Liver (tissue), 3 donors: Measurements from ENCODE around the gene HPCAL1.

Source experiments
- GABPA ChIP-seq, 2 donors: IDR thresholded peaks in 1 of 2; conservative IDR thresholded peaks in 1 of 2; 2 replicates each; pipeline ENCODE4 v1.6.1; 2016; ENCODE audit warnings: antibody characterized with exemption in 2 of 2, mild to moderate bottlenecking in 1 of 2, moderate library complexity in 1 of 2
- RXRA ChIP-seq, 2 donors: IDR thresholded peaks; 2 replicates each; pipeline ENCODE4 v1.6.1; 2017 to 2018; ENCODE audit warnings: antibody characterized with exemption in 2 of 2, mild to moderate bottlenecking in 1 of 2
- TF ChIP-seq, protein P1 (sequence below): fragments of 150-350 bp; IDR thresholded peaks from 2 replicates; pipeline ENCODE4 v1.5.1; 2017; ENCODE audit warnings: improper control_type of control experiment, low read depth, low read length; ENCODE audit not compliant: missing input control
- TF ChIP-seq, protein P2 (sequence below): IDR thresholded peaks from 2 replicates; pipeline ENCODE4 v1.6.1; 2016; ENCODE audit warnings: antibody characterized with exemption
- donor health status: healthy.
- donor health status: healthy.

DNA sequence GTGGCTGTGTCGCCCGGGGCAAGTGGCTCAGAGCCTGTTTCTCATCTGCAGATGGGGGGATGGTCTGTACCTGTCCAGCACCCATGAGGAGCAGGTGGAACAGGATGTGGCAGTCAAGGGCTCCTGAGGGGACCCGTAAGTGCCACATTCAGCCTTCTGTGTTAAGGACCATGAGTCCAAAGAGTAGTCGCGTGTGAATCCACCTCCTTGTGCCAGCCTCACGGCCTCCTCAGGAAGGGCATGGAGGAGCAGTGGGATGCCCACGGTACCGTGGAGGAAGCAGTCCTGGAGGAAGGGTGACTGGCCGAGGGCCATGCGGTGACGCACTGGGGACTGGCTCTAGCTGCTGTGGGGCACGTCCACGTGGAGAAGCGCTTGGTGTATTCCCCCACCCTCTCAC is 84.3 kb downstream of the HPCAL1 start:
- TF ChIP-seq, protein P1, sequence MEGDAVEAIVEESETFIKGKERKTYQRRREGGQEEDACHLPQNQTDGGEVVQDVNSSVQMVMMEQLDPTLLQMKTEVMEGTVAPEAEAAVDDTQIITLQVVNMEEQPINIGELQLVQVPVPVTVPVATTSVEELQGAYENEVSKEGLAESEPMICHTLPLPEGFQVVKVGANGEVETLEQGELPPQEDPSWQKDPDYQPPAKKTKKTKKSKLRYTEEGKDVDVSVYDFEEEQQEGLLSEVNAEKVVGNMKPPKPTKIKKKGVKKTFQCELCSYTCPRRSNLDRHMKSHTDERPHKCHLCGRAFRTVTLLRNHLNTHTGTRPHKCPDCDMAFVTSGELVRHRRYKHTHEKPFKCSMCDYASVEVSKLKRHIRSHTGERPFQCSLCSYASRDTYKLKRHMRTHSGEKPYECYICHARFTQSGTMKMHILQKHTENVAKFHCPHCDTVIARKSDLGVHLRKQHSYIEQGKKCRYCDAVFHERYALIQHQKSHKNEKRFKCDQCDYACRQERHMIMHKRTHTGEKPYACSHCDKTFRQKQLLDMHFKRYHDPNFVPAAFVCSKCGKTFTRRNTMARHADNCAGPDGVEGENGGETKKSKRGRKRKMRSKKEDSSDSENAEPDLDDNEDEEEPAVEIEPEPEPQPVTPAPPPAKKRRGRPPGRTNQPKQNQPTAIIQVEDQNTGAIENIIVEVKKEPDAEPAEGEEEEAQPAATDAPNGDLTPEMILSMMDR: no peak
- TF ChIP-seq GABPA (IDR thresholded peaks at IDR 0.05 in 1 of 2, conservative IDR thresholded peaks at IDR 0.05 in 1 of 2) (no peak), RXRA (IDR thresholded peaks at IDR 0.05) (no peak)
- TF ChIP-seq, protein P2, sequence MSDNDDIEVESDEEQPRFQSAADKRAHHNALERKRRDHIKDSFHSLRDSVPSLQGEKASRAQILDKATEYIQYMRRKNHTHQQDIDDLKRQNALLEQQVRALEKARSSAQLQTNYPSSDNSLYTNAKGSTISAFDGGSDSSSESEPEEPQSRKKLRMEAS: no peak
